ENCODE results near the gene PGAP6.
"Not testable (repeated sequence)": the region's sequence is repeated elsewhere in the genome, so short reads cannot be mapped to it uniquely, and the experiment has no call there.

DNA sequence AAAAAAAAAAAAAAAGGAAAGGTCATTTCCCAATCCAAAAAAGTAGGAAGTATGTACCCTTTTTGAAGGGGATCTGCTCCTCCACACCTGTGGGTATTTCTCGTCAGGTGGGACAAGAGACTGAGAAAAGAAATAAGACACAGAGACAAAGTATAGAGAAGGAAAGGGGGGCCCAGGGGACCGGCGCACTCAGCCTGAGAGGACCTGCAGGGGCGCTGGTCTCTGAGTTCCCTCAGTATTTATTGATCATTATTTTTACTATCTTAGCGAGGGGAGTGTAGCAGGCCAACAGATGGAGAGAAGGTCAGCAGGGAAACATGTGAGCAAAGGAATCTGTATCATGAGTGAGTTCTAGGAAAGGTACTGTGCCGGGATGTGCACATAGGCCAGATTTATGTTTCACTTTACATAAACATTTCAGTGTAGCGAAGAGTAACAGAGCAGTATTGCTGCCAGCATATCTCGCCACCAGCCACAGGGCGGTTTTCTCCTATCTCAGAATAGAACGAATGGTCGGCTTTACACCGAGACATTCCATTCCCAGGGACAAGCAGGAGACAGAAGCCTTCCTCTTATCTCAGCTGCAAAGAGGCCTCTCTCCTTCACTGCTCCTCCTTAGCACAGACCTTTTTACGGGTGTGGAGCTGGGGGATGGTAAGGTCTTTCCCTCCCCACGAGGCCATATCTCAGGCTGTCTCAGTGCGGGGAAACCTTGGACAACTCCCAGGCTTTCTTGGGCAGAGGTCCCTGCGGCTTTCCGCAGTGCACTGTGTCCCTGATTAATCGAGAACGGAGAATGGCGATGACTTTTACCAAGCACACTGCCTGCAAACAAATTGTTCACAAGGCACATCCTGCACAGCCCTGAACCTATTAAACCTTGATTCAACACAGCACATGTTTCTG is 6.2 kb upstream of the PGAP6 start:
- TF ChIP-seq HDGF (IDR thresholded peaks at IDR 0.05; ENCODE audit: borderline replicate concordance); TARDBP (IDR thresholded peaks at IDR 0.05); SP1 (IDR thresholded peaks at IDR 0.05); FOXM1 (IDR thresholded peaks at IDR 0.05; ENCODE audit: borderline replicate concordance); CTBP1 (IDR thresholded peaks at IDR 0.05; ENCODE audit: borderline replicate concordance); SUZ12 (IDR thresholded peaks at IDR 0.05); LEF1 (IDR thresholded peaks at IDR 0.05; ENCODE audit: borderline replicate concordance); FOXA1 (IDR thresholded peaks at IDR 0.05); ARNT (IDR thresholded peaks at IDR 0.05); BHLHE40 (IDR thresholded peaks at IDR 0.05; ENCODE audit: borderline replicate concordance); NFRKB (IDR thresholded peaks at IDR 0.05): not testable (repeated sequence)
- peak; percentile 59; the same call in 1 of the 2 replicates for TF ChIP-seq ZNF384 (IDR thresholded peaks at IDR 0.05)
